IMR-90 (cell line): ENCODE results near the gene SYN1.

Experiments
- CEBPB ChIP-seq: IDR thresholded peaks from 2 replicates; pipeline ENCODE4 v1.6.1; 2012; ENCODE audit warnings: low read depth, low read length, improper control_type of control experiment
- CHD1 ChIP-seq: IDR thresholded peaks from 2 replicates; pipeline ENCODE4 v1.6.1; 2012; ENCODE audit warnings: low read depth, low read length, improper control_type of control experiment
- CTCF ChIP-seq: conservative IDR thresholded peaks from 2 replicates; pipeline ENCODE4 v1.5.1; 2012; ENCODE audit warnings: mild to moderate bottlenecking, low read depth, low read length, improper control_type of control experiment
- ELK1 ChIP-seq: fragments of 150-350 bp; IDR thresholded peaks from 2 replicates; pipeline ENCODE4 v1.6.1; 2016; ENCODE audit warnings: low read depth, mild to moderate bottlenecking, low read length, moderate library complexity, borderline replicate concordance
- FOS ChIP-seq: fragments of 150-350 bp; IDR thresholded peaks from 2 replicates; pipeline ENCODE4 v1.6.1; 2016; ENCODE audit warnings: low read depth, low read length
- MAFK ChIP-seq: IDR thresholded peaks from 2 replicates; pipeline ENCODE4 v1.6.1; 2012; ENCODE audit warnings: low read depth, low read length, improper control_type of control experiment
- MXI1 ChIP-seq: IDR thresholded peaks from 2 replicates; pipeline ENCODE4 v1.6.1; 2012; ENCODE audit warnings: low read depth, mild to moderate bottlenecking, low read length, moderate library complexity, borderline replicate concordance
- POLR2A ChIP-seq: IDR thresholded peaks from 2 replicates; pipeline ENCODE4 v1.6.1; 2012; ENCODE audit warnings: mild to moderate bottlenecking, low read depth, low read length
- RAD21 ChIP-seq: IDR thresholded peaks from 2 replicates; pipeline ENCODE4 v1.6.1; 2012; ENCODE audit warnings: low read length, improper control_type of control experiment
- RFX5 ChIP-seq: IDR thresholded peaks from 2 replicates; pipeline ENCODE4 v1.8.0; 2012; ENCODE audit warnings: low read depth, mild to moderate bottlenecking, low read length, moderate library complexity
- SMC3 ChIP-seq: fragments of 150-350 bp; IDR thresholded peaks from 2 replicates; pipeline ENCODE4 v1.6.1; 2016; ENCODE audit warnings: low read depth, mild to moderate bottlenecking, antibody characterized with exemption, low read length, moderate library complexity
- USF2 ChIP-seq: fragments of 150-350 bp; IDR thresholded peaks from 2 replicates; pipeline ENCODE4 v1.6.1; 2017; ENCODE audit warnings: mild to moderate bottlenecking, antibody characterized with exemption, low read length, low read depth

GRCh38 chrX:47621851-47622250 lies 2.2 kb upstream of the SYN1 start:
- TF ChIP-seq CTCF (no peak), POLR2A (no peak), MXI1 (no peak), USF2 (no peak), FOS (no peak), CHD1 (no peak), CEBPB (no peak), RAD21 (no peak), RFX5 (no peak), ELK1 (no peak), MAFK (no peak), SMC3 (no peak)
